Choroid plexus epithelial cell (primary cell): ENCODE results near the gene PTTG2.
A peak's percentile ranks its signal among the peaks of the same experiment; 100 is the strongest.
"Not testable (repeated sequence)": the region's sequence is repeated elsewhere in the genome, so short reads cannot be mapped to it uniquely, and the experiment has no call there.

ENCODE experiments used
- DNase-seq: peaks from one replicate; pipeline ENCODE4 v3.0.0-alpha.2; 2010; ENCODE audit warnings: low read depth
- H3K4me3 ChIP-seq: 2 replicates; pipeline ENCODE4 v1.5.1; 2011; ENCODE audit warnings: low read depth, mild to moderate bottlenecking, control low read depth, low read length, moderate library complexity
- CTCF ChIP-seq: conservative IDR thresholded peaks from 2 replicates; pipeline ENCODE4 v1.5.1; 2011; ENCODE audit warnings: low read depth, mild to moderate bottlenecking, control low read depth, inconsistent platforms, low read length, moderate library complexity

The PTTG2 gene

GRCh38 chr4:37960098-37960497 lies at the start of gene PTTG2:
Gene PTTG2 (plus strand): TSS chr4:37960398. CDS start chr4:37960435, 37 bp downstream.
- no peak within 1 kb of the TSS for H3K4me3 ChIP-seq
- TF ChIP-seq CTCF, result no peak
- DNase-seq, result no peak

- no peak overlapping the region for H3K4me3 ChIP-seq
- no peak for TF ChIP-seq CTCF
- no peak for DNase-seq
Observed at GRCh38 chr4:37914539-37914938, 45.7 kb upstream of the PTTG2 start.

- TF ChIP-seq CTCF, result no peak
- no peak overlapping the region for H3K4me3 ChIP-seq
- no peak for DNase-seq
Observed at GRCh38 chr4:37917388-37917787, 42.8 kb upstream of the PTTG2 start.

GRCh38 chr4:37918653-37919052 lies 41.5 kb upstream of the PTTG2 start:
- H3K4me3 ChIP-seq, result no peak overlapping the region
- no peak for DNase-seq
- no peak for TF ChIP-seq CTCF

GRCh38 chr4:37922328-37922727 lies 37.9 kb upstream of the PTTG2 start:
- DNase-seq, result peak; percentile 55
- H3K4me3 ChIP-seq, result no peak overlapping the region
- TF ChIP-seq CTCF, result no peak

GRCh38 chr4:37923089-37923488 lies 37.1 kb upstream of the PTTG2 start:
- DNase-seq, H3K4me3 ChIP-seq: not testable (repeated sequence)

GRCh38 chr4:37924946-37925345 lies 35.3 kb upstream of the PTTG2 start:
- DNase-seq, result no peak
- no peak overlapping the region for H3K4me3 ChIP-seq
- TF ChIP-seq CTCF, result no peak

GRCh38 chr4:37927434-37927833 lies 32.8 kb upstream of the PTTG2 start:
- DNase-seq, result no peak
- H3K4me3 ChIP-seq, result no peak overlapping the region
- no peak for TF ChIP-seq CTCF
